ENCODE results near the gene GFPT1. TPM values are rescaled to one million over a fixed set of nuclear protein-coding genes. Genes with fewer than 3 reads are reported as not detected.

GFPT1 gene
- total RNA-seq, 2 donors from 2014 or later: 32.7 to 43.8 TPM

GRCh38 chr2:69390471-69390870, 3.4 kb upstream of the GFPT1 start:
- Mint-ChIP-seq H3K27ac (no peak overlapping the region), H3K9me3 (no peaks in the 10 kb centered on the region), H3K27me3 (no peaks in the 10 kb centered on the region), H3K4me3 (no peak overlapping the region), H3K36me3 (ENCODE audit: low read depth) (peaks cover 7% of the 10 kb centered on the region), H3K4me1 (peaks cover 8% of the 10 kb centered on the region)
- no peak for ATAC-seq (replicated peaks)

GRCh38 chr2:69390001-69390400, 3.0 kb upstream of the GFPT1 start:
- Mint-ChIP-seq H3K36me3 (ENCODE audit: low read depth) (peaks cover 5% of the 10 kb centered on the region), H3K27ac (no peak overlapping the region), H3K27me3 (no peaks in the 10 kb centered on the region), H3K4me3 (no peak overlapping the region), H3K4me1 (peaks cover 8% of the 10 kb centered on the region), H3K9me3 (no peaks in the 10 kb centered on the region)
- no peak for ATAC-seq (replicated peaks)

GRCh38 chr2:69389271-69389670, 2.2 kb upstream of the GFPT1 start:
- Mint-ChIP-seq H3K4me3 (no peak overlapping the region), H3K27ac (no peak overlapping the region), H3K4me1 (peaks cover 8% of the 10 kb centered on the region), H3K27me3 (no peaks in the 10 kb centered on the region), H3K36me3 (ENCODE audit: low read depth) (no peaks in the 10 kb centered on the region), H3K9me3 (no peaks in the 10 kb centered on the region)
- no peak for ATAC-seq (replicated peaks)

- Mint-ChIP-seq H3K4me3 (peak overlapping the region; percentile 87), H3K9me3 (no peaks in the 10 kb centered on the region), H3K27me3 (no peaks in the 10 kb centered on the region), H3K36me3 (ENCODE audit: low read depth) (no peaks in the 10 kb centered on the region), H3K27ac (peak overlapping the region; percentile 86), H3K4me1 (peaks cover 8% of the 10 kb centered on the region)
- ATAC-seq (replicated peaks): no peak
These were observed 899 bp upstream of the GFPT1 start for GRCh38 chr2:69387770-69388481.

GRCh38 chr2:69386360-69386759, 667 bp downstream of the GFPT1 start:
- peak overlapping the region; percentile 87 for H3K4me3 Mint-ChIP-seq
- no peak for ATAC-seq (replicated peaks)
- no peaks in the 10 kb centered on the region for H3K27me3 Mint-ChIP-seq
- H3K27ac Mint-ChIP-seq: peak overlapping the region; percentile 86
- H3K4me1 Mint-ChIP-seq: peaks cover 18% of the 10 kb centered on the region
- no peaks in the 10 kb centered on the region for H3K9me3 Mint-ChIP-seq
- H3K36me3 Mint-ChIP-seq (ENCODE audit: low read depth): peaks cover 9% of the 10 kb centered on the region

- Mint-ChIP-seq H3K4me1 (peaks cover 22% of the 10 kb centered on the region), H3K36me3 (ENCODE audit: low read depth) (peaks cover 12% of the 10 kb centered on the region), H3K27ac (peak overlapping the region; percentile 86), H3K4me3 (peak overlapping the region; percentile 87), H3K27me3 (no peaks in the 10 kb centered on the region), H3K9me3 (no peaks in the 10 kb centered on the region)
- no peak for ATAC-seq (replicated peaks)
These were observed 1.4 kb downstream of the GFPT1 start for GRCh38 chr2:69385443-69386151.

GRCh38 chr2:69384618-69385081, 2.4 kb downstream of the GFPT1 start:
- H3K27ac Mint-ChIP-seq: no peak overlapping the region
- H3K4me1 Mint-ChIP-seq: peaks cover 26% of the 10 kb centered on the region
- H3K36me3 Mint-ChIP-seq (ENCODE audit: low read depth): peaks cover 12% of the 10 kb centered on the region
- no peaks in the 10 kb centered on the region for H3K27me3 Mint-ChIP-seq
- H3K4me3 Mint-ChIP-seq: no peak overlapping the region
- ATAC-seq (replicated peaks): no peak
- H3K9me3 Mint-ChIP-seq: no peaks in the 10 kb centered on the region

- peaks cover 12% of the 10 kb centered on the region for H3K36me3 Mint-ChIP-seq (ENCODE audit: low read depth)
- no peak overlapping the region for H3K27ac Mint-ChIP-seq
- no peak overlapping the region for H3K4me3 Mint-ChIP-seq
- peaks cover 25% of the 10 kb centered on the region for H3K4me1 Mint-ChIP-seq
- H3K27me3 Mint-ChIP-seq: no peaks in the 10 kb centered on the region
- no peak for ATAC-seq (replicated peaks)
- no peaks in the 10 kb centered on the region for H3K9me3 Mint-ChIP-seq
These were observed 3.7 kb downstream of the GFPT1 start for GRCh38 chr2:69383176-69383812.

GRCh38 chr2:69382547-69382946, 4.5 kb downstream of the GFPT1 start:
- Mint-ChIP-seq H3K36me3 (ENCODE audit: low read depth) (peaks cover 12% of the 10 kb centered on the region), H3K4me1 (peaks cover 18% of the 10 kb centered on the region), H3K9me3 (no peaks in the 10 kb centered on the region), H3K27me3 (no peaks in the 10 kb centered on the region), H3K27ac (peak overlapping the region; percentile 1), H3K4me3 (peak overlapping the region; percentile 1)
- ATAC-seq (replicated peaks): no peak

GRCh38 chr2:69381337-69381737, 5.7 kb downstream of the GFPT1 start:
- H3K9me3 Mint-ChIP-seq: no peaks in the 10 kb centered on the region
- H3K36me3 Mint-ChIP-seq (ENCODE audit: low read depth): peaks cover 12% of the 10 kb centered on the region
- no peaks in the 10 kb centered on the region for H3K27me3 Mint-ChIP-seq
- peak overlapping the region; percentile 54 for H3K27ac Mint-ChIP-seq
- peaks cover 18% of the 10 kb centered on the region for H3K4me1 Mint-ChIP-seq
- peak; percentile 85 for ATAC-seq (replicated peaks)
- H3K4me3 Mint-ChIP-seq: peak overlapping the region; percentile 2

- no peak overlapping the region for H3K4me3 Mint-ChIP-seq
- H3K36me3 Mint-ChIP-seq (ENCODE audit: low read depth): peaks cover 19% of the 10 kb centered on the region
- H3K27ac Mint-ChIP-seq: no peak overlapping the region
- peaks cover 26% of the 10 kb centered on the region for H3K4me1 Mint-ChIP-seq
- no peaks in the 10 kb centered on the region for H3K27me3 Mint-ChIP-seq
- ATAC-seq (replicated peaks): peak; percentile 20
- no peaks in the 10 kb centered on the region for H3K9me3 Mint-ChIP-seq
These were observed 6.7 kb downstream of the GFPT1 start for GRCh38 chr2:69380072-69380917.

- H3K36me3 Mint-ChIP-seq (ENCODE audit: low read depth): peaks cover 33% of the 10 kb centered on the region
- no peaks in the 10 kb centered on the region for H3K9me3 Mint-ChIP-seq
- H3K27ac Mint-ChIP-seq: no peak overlapping the region
- H3K4me3 Mint-ChIP-seq: no peak overlapping the region
- no peak for ATAC-seq (replicated peaks)
- no peaks in the 10 kb centered on the region for H3K27me3 Mint-ChIP-seq
- peaks cover 16% of the 10 kb centered on the region for H3K4me1 Mint-ChIP-seq
These were observed 10.6 kb downstream of the GFPT1 start for GRCh38 chr2:69376403-69376802.

GRCh38 chr2:69375494-69376353, 11.3 kb downstream of the GFPT1 start:
- Mint-ChIP-seq H3K36me3 (ENCODE audit: low read depth) (peaks cover 32% of the 10 kb centered on the region), H3K4me3 (no peak overlapping the region), H3K4me1 (peaks cover 13% of the 10 kb centered on the region), H3K27me3 (no peaks in the 10 kb centered on the region), H3K9me3 (no peaks in the 10 kb centered on the region), H3K27ac (no peak overlapping the region)
- ATAC-seq (replicated peaks): peak; percentile 83

All from activated T-helper 17 cell treated with anti-CD3 and anti-CD28 coated beads, Interleukin-2, amount 50 U/mL, for 72 hours (primary cell).